ENCODE results near the gene MAFG.

Gene MAFG

GRCh38 chr17:81869221-81870130, 58.1 kb downstream of the MAFG start:
- no peaks in the 10 kb centered on the region for H3K27me3 ChIP-seq (ENCODE audit: insufficient read depth, low read length)
- no peak overlapping the region for H2AFZ ChIP-seq (ENCODE audit: low read depth, low read length)
- H3K9me3 ChIP-seq (ENCODE audit: low read length), result no peaks in the 10 kb centered on the region
- H3K4me3 ChIP-seq (ENCODE audit: low read length), result peak overlapping the region; percentile 79
- peaks cover 36% of the 10 kb centered on the region for H3K4me1 ChIP-seq (ENCODE audit: insufficient read depth, low read length)
- H3K36me3 ChIP-seq (ENCODE audit: insufficient read depth, low read length), result peaks cover 26% of the 10 kb centered on the region

- H3K4me1 ChIP-seq (ENCODE audit: insufficient read depth, low read length), result peaks cover 36% of the 10 kb centered on the region
- H3K9me3 ChIP-seq (ENCODE audit: low read length), result no peaks in the 10 kb centered on the region
- H3K27me3 ChIP-seq (ENCODE audit: insufficient read depth, low read length), result no peaks in the 10 kb centered on the region
- no peak overlapping the region for H2AFZ ChIP-seq (ENCODE audit: low read depth, low read length)
- H3K4me3 ChIP-seq (ENCODE audit: low read length), result no peak overlapping the region
- H3K36me3 ChIP-seq (ENCODE audit: insufficient read depth, low read length), result peaks cover 28% of the 10 kb centered on the region
These were observed 58.8 kb downstream of the MAFG start for GRCh38 chr17:81868674-81869220.
